WTC11 (cell line): ENCODE measurements around the gene XRCC4. TPM values are rescaled to one million over a fixed set of nuclear protein-coding genes. Genes with fewer than 3 reads are reported as not detected.

Source experiments
- ATAC-seq: fragments of 200-7000 bp; cut with Tn5 transposase; 2 replicates; pipeline ENCODE4 v1.10.0; 2021; ENCODE audit warnings: mild to moderate bottlenecking, moderate library complexity
- CTCF ChIA-PET: fragments of 300-600 bp; sonication (Branson Sonifier 250); formaldehyde crosslinking; loops from one replicate; lab custom pipeline; 2021; ENCODE audit warnings: antibody characterized with exemption; lab: Charles Lee
- POLR2A ChIA-PET: fragments of 350-600 bp; sonication (Branson Sonifier 250); formaldehyde crosslinking; loops from one replicate; lab custom pipeline; 2021; ENCODE audit warnings: antibody characterized with exemption; lab: Charles Lee
- DNase-seq: peaks from one replicate; pipeline ENCODE4 v3.0.0; 2021; ENCODE audit warnings: low spot score
- H3K27ac Mint-ChIP-seq: 2 replicates; pipeline ENCODE4 v1.8.0; 2021; ENCODE audit warnings: mixed read lengths
- H3K27me3 Mint-ChIP-seq: 2 replicates; pipeline ENCODE4 v1.8.0; 2021; ENCODE audit warnings: low read depth, mild to moderate bottlenecking, moderate library complexity, mixed read lengths
- H3K36me3 Mint-ChIP-seq: 2 replicates; pipeline ENCODE4 v1.8.0; 2021; ENCODE audit warnings: mixed read lengths
- H3K4me1 Mint-ChIP-seq: 2 replicates; pipeline ENCODE4 v1.8.0; 2022; ENCODE audit warnings: mixed read lengths
- H3K4me3 Mint-ChIP-seq: 2 replicates; pipeline ENCODE4 v1.8.0; 2021; ENCODE audit warnings: mild to moderate bottlenecking, moderate library complexity, mixed read lengths
- H3K9me3 Mint-ChIP-seq: 2 replicates; pipeline ENCODE4 v1.8.0; 2021; ENCODE audit warnings: mixed read lengths
- AFF4 ChIP-seq: sonication (generic); formaldehyde crosslinking; IDR thresholded peaks from 2 replicates; pipeline ENCODE4 v1.8.1; 2023; ENCODE audit warnings: mild to moderate bottlenecking, missing genetic modification reagents, borderline replicate concordance
- ATF2 ChIP-seq: sonication (generic); formaldehyde crosslinking; IDR thresholded peaks from 2 replicates; pipeline ENCODE4 v1.8.1; 2022; ENCODE audit warnings: low read depth, missing genetic modification reagents, borderline replicate concordance
- ATF3 ChIP-seq: sonication (generic); formaldehyde crosslinking; conservative IDR thresholded peaks from 2 replicates; pipeline ENCODE4 v1.8.1; 2022; ENCODE audit warnings: mild to moderate bottlenecking, missing genetic modification reagents
- CTCF ChIP-seq: fragments of 200-600 bp; IDR thresholded peaks from 2 replicates; pipeline ENCODE4 v1.8.0; 2022; ENCODE audit warnings: antibody characterized with exemption
- E2F4 ChIP-seq: sonication (generic); formaldehyde crosslinking; IDR thresholded peaks from 2 replicates; pipeline ENCODE4 v1.8.1; 2022; ENCODE audit warnings: low read depth, mild to moderate bottlenecking, moderate library complexity, missing genetic modification reagents, borderline replicate concordance
- ETV6 ChIP-seq: sonication (generic); formaldehyde crosslinking; IDR thresholded peaks from 2 replicates; pipeline ENCODE4 v1.8.1; 2022; ENCODE audit warnings: mild to moderate bottlenecking, missing genetic modification reagents
- GABPB1 ChIP-seq: sonication (generic); formaldehyde crosslinking; IDR thresholded peaks from 2 replicates; pipeline ENCODE4 v1.8.1; 2023; ENCODE audit warnings: mild to moderate bottlenecking, missing genetic modification reagents
- JAZF1 ChIP-seq: fragments of 250-450 bp; sonication (Bioruptor Pico); IDR thresholded peaks from 2 replicates; pipeline ENCODE4 v1.9.0; 2021; ENCODE audit warnings: moderate library complexity, mild to moderate bottlenecking, inconsistent platforms
- JUN ChIP-seq: sonication (generic); formaldehyde crosslinking; IDR thresholded peaks from 2 replicates; pipeline ENCODE4 v1.8.0; 2023; ENCODE audit warnings: mild to moderate bottlenecking, missing genetic modification reagents
- MAX ChIP-seq: sonication (generic); formaldehyde crosslinking; IDR thresholded peaks from 2 replicates; pipeline ENCODE4 v1.8.0; 2022; ENCODE audit warnings: mild to moderate bottlenecking, missing genetic modification reagents
- MYBL2 ChIP-seq: sonication (generic); formaldehyde crosslinking; IDR thresholded peaks from 2 replicates; pipeline ENCODE4 v1.8.1; 2023; ENCODE audit warnings: mild to moderate bottlenecking, moderate library complexity, missing genetic modification reagents
- NR2C2 ChIP-seq: sonication (generic); formaldehyde crosslinking; IDR thresholded peaks from 2 replicates; pipeline ENCODE4 v1.8.0; 2022; ENCODE audit warnings: mild to moderate bottlenecking, missing genetic modification reagents
- NR3C1 ChIP-seq: sonication (generic); formaldehyde crosslinking; conservative IDR thresholded peaks from 2 replicates; pipeline ENCODE4 v1.8.1; 2023; ENCODE audit warnings: low read depth, mild to moderate bottlenecking, missing genetic modification reagents
- OVOL2 ChIP-seq: fragments of 250-450 bp; sonication (Bioruptor Pico); IDR thresholded peaks from 2 replicates; pipeline ENCODE4 v1.9.0; 2021; ENCODE audit warnings: mild to moderate bottlenecking, borderline replicate concordance
- SOX15 ChIP-seq: fragments of 250-450 bp; sonication (Bioruptor Pico); IDR thresholded peaks from 2 replicates; pipeline ENCODE4 v1.9.0; 2021; ENCODE audit warnings: mild to moderate bottlenecking
- SP1 ChIP-seq: sonication (generic); formaldehyde crosslinking; conservative IDR thresholded peaks from 2 replicates; pipeline ENCODE4 v1.8.1; 2022; ENCODE audit warnings: missing genetic modification reagents
- TCF7 ChIP-seq: sonication (generic); formaldehyde crosslinking; IDR thresholded peaks from 2 replicates; pipeline ENCODE4 v1.8.0; 2022; ENCODE audit warnings: mild to moderate bottlenecking, low read depth, missing genetic modification reagents, moderate library complexity
- TEAD1 ChIP-seq: sonication (generic); formaldehyde crosslinking; IDR thresholded peaks from 2 replicates; pipeline ENCODE4 v1.8.0; 2022; ENCODE audit warnings: mild to moderate bottlenecking, missing genetic modification reagents
- TEAD4 ChIP-seq: sonication (generic); formaldehyde crosslinking; IDR thresholded peaks from 2 replicates; pipeline ENCODE4 v1.8.0; 2022; ENCODE audit warnings: mild to moderate bottlenecking, missing genetic modification reagents
- ZBTB21 ChIP-seq: sonication (generic); formaldehyde crosslinking; IDR thresholded peaks from 2 replicates; pipeline ENCODE4 v1.8.1; 2023; ENCODE audit warnings: mild to moderate bottlenecking, missing genetic modification reagents, borderline replicate concordance
- ZMAT4 ChIP-seq: fragments of 250-450 bp; sonication (Bioruptor Pico); IDR thresholded peaks from 2 replicates; pipeline ENCODE4 v1.9.0; 2021; ENCODE audit warnings: mild to moderate bottlenecking
- ZNF232 ChIP-seq: sonication (generic); formaldehyde crosslinking; IDR thresholded peaks from 2 replicates; pipeline ENCODE4 v1.8.0; 2022; ENCODE audit warnings: mild to moderate bottlenecking, missing genetic modification reagents
- ZNF263 ChIP-seq: sonication (generic); formaldehyde crosslinking; IDR thresholded peaks from 2 replicates; pipeline ENCODE4 v1.8.1; 2022; ENCODE audit warnings: low read depth, mild to moderate bottlenecking, moderate library complexity, missing genetic modification reagents
- ZNF396 ChIP-seq: fragments of 250-450 bp; sonication (Bioruptor Pico); IDR thresholded peaks from 2 replicates; pipeline ENCODE4 v1.8.0; 2021; ENCODE audit warnings: mild to moderate bottlenecking, moderate library complexity, borderline replicate concordance
- total RNA-seq: library from RNA; stranded (reverse); gene quantifications from 3 replicates; pipeline ENCODE4 v1.2.3, GENCODE V29; 2021

The XRCC4 gene
- total RNA-seq, 1 experiment from 2014 or later = 13.5 TPM

- Mint-ChIP-seq H3K4me1 (peaks cover 14% of the 10 kb centered on the region), H3K9me3 (no peaks in the 10 kb centered on the region), H3K27me3 (no peaks in the 10 kb centered on the region), H3K27ac (no peak overlapping the region), H3K36me3 (no peaks in the 10 kb centered on the region), H3K4me3 (no peak overlapping the region)
- POLR2A ChIA-PET = no interaction called here
- no peak for ATAC-seq
- no peak for DNase-seq
- CTCF ChIA-PET = no interaction called here
- TF ChIP-seq ZNF232 (CRISPR knock-in tag) (no peak), SOX15 (CRISPR knock-in tag) (no peak), NR2C2 (no peak), ATF3 (CRISPR knock-in tag) (no peak), ZBTB21 (no peak), NR3C1 (CRISPR knock-in tag) (no peak), GABPB1 (CRISPR knock-in tag) (no peak), ZMAT4 (no peak), JUN (CRISPR knock-in tag) (no peak), MYBL2 (CRISPR knock-in tag) (no peak), TEAD1 (CRISPR knock-in tag) (no peak), CTCF (no peak)
Measured at GRCh38 chr5:83167538-83167937, 90.2 kb downstream of the XRCC4 start.

GRCh38 chr5:83169571-83170337, 92.4 kb downstream of the XRCC4 start:
- POLR2A ChIA-PET = no interaction called here
- no peak for ATAC-seq

More at GRCh38 chr5:83169571-83170337, 92.4 kb downstream of the XRCC4 start:
- H3K4me1 Mint-ChIP-seq = peaks cover 14% of the 10 kb centered on the region
- H3K36me3 Mint-ChIP-seq = no peaks in the 10 kb centered on the region
- TF ChIP-seq ATF3 (CRISPR knock-in tag) (no peak), AFF4 (CRISPR knock-in tag) (no peak), ZNF396 (no peak), E2F4 (no peak), ETV6 (CRISPR knock-in tag) (no peak), ATF2 (CRISPR knock-in tag) (no peak), OVOL2 (CRISPR knock-in tag) (no peak), TCF7 (CRISPR knock-in tag) (no peak), MAX (no peak), JAZF1 (no peak), TEAD4 (CRISPR knock-in tag) (no peak), ZNF263 (no peak), SP1 (CRISPR knock-in tag) (no peak)
- no peaks in the 10 kb centered on the region for H3K9me3 Mint-ChIP-seq
- no peak overlapping the region for H3K4me3 Mint-ChIP-seq
- DNase-seq = no peak
- H3K27ac Mint-ChIP-seq = no peak overlapping the region
- CTCF ChIA-PET = no interaction called here
- H3K27me3 Mint-ChIP-seq = no peaks in the 10 kb centered on the region
